ENCODE results near the gene GNAL. TPM values are rescaled to one million over a fixed set of nuclear protein-coding genes. Genes with fewer than 3 reads are reported as not detected.

The GNAL gene
- total and polyA plus RNA-seq, 10 donors: 0.74 to 5.7 (median 3.0) TPM

GRCh38 chr18:11762429-11762828 lies 73.4 kb downstream of the GNAL start:
- H3K4me3 ChIP-seq: no peak overlapping the region
- H3K4me1 ChIP-seq: no peaks in the 10 kb centered on the region
- no peaks in the 10 kb centered on the region for H3K9me3 ChIP-seq
- no peaks in the 10 kb centered on the region for H3K27me3 ChIP-seq (replicated peaks in 1 of 7)
- intact Hi-C loops (cut with DNase I; ENCODE audit: low total_unique reads): no loop called here
- DNase-seq: no peak
- no peaks in the 10 kb centered on the region for H3K36me3 ChIP-seq
- WGBS, 5 donors: 74 to 84% (median 82%) methylated on average over 7 of the region's 7 CpGs
- no peak overlapping the region for H3K27ac ChIP-seq
- TF ChIP-seq POLR2A (IDR thresholded peaks at IDR 0.05) (no peak), POLR2AphosphoS5 (IDR thresholded peaks at IDR 0.05) (no peak), CTCF (IDR thresholded peaks at IDR 0.05 in 8 of 11, conservative IDR thresholded peaks at IDR 0.05 in 3 of 11) (no peak)

- Histone ChIP-seq H3K27me3 (replicated peaks in 1 of 7) (no peaks in the 10 kb centered on the region), H3K4me1 (no peaks in the 10 kb centered on the region), H3K27ac (no peak overlapping the region), H3K4me3 (no peak overlapping the region), H3K36me3 (no peaks in the 10 kb centered on the region), H3K9me3 (no peaks in the 10 kb centered on the region)
- intact Hi-C loops (cut with DNase I; ENCODE audit: low total_unique reads): no loop called here
- no peak for TF ChIP-seq POLR2AphosphoS5 (IDR thresholded peaks at IDR 0.05)
- no peak for TF ChIP-seq CTCF (IDR thresholded peaks at IDR 0.05 in 8 of 11, conservative IDR thresholded peaks at IDR 0.05 in 3 of 11)
- no peak for TF ChIP-seq POLR2A (IDR thresholded peaks at IDR 0.05)
- no peak for DNase-seq
- WGBS, 5 donors: 91 to 96% (median 91%) methylated on average over 6 of the region's 6 CpGs
Observed at GRCh38 chr18:11767329-11767728, 78.3 kb downstream of the GNAL start.

GRCh38 chr18:11767935-11768334 lies 78.9 kb downstream of the GNAL start:
- H3K4me1 ChIP-seq: no peaks in the 10 kb centered on the region
- no peak overlapping the region for H3K27ac ChIP-seq
- H3K4me3 ChIP-seq: no peak overlapping the region
- intact Hi-C loops (cut with DNase I; ENCODE audit: low total_unique reads): no loop called here
- TF ChIP-seq POLR2AphosphoS5 (IDR thresholded peaks at IDR 0.05): no peak
- TF ChIP-seq POLR2A (IDR thresholded peaks at IDR 0.05): no peak
- TF ChIP-seq CTCF (IDR thresholded peaks at IDR 0.05 in 8 of 11, conservative IDR thresholded peaks at IDR 0.05 in 3 of 11): no peak
- WGBS, 5 donors: 51 to 72% (median 67%) methylated on average over 4 of the region's 4 CpGs
- no peak for DNase-seq
- H3K9me3 ChIP-seq: no peaks in the 10 kb centered on the region
- no peaks in the 10 kb centered on the region for H3K36me3 ChIP-seq
- H3K27me3 ChIP-seq (replicated peaks in 1 of 7): no peaks in the 10 kb centered on the region

- intact Hi-C loops (cut with DNase I; ENCODE audit: low total_unique reads): no loop called here
- H3K27me3 ChIP-seq (replicated peaks in 1 of 7): no peaks in the 10 kb centered on the region
- no peak for DNase-seq
- TF ChIP-seq CTCF (IDR thresholded peaks at IDR 0.05 in 8 of 11, conservative IDR thresholded peaks at IDR 0.05 in 3 of 11): no peak
- TF ChIP-seq POLR2AphosphoS5 (IDR thresholded peaks at IDR 0.05): no peak
- TF ChIP-seq POLR2A (IDR thresholded peaks at IDR 0.05): no peak
- no peaks in the 10 kb centered on the region for H3K4me1 ChIP-seq
- no peaks in the 10 kb centered on the region for H3K9me3 ChIP-seq
- no peak overlapping the region for H3K27ac ChIP-seq
- H3K4me3 ChIP-seq: no peak overlapping the region
- no peaks in the 10 kb centered on the region for H3K36me3 ChIP-seq
- WGBS, 5 donors: 87 to 92% (median 88%) methylated on average over 16 of the region's 16 CpGs
Observed at GRCh38 chr18:11775436-11776174, 86.5 kb downstream of the GNAL start.

Data from spleen (tissue), 11 donors.